ENCODE results near the gene MALT1. TPM values are rescaled to one million over a fixed set of nuclear protein-coding genes. Genes with fewer than 3 reads are reported as not detected.

Gene MALT1
- polyA plus RNA-seq, 3 donors = 18.3 to 24.9 (median 23.8) TPM

GRCh38 chr18:58653814-58654509 lies 17.3 kb upstream of the MALT1 start:
- H3K4me3 Mint-ChIP-seq = no peak overlapping the region
- 40% methylated on average over 1 of the region's 3 CpGs for WGBS (ENCODE audit: insufficient coverage)
- H3K27me3 Mint-ChIP-seq (ENCODE audit: low read depth in 3 of 3) = peaks cover 0 to 2% (median 2%) of the 10 kb centered on the region in 3 donors
- Histone ChIP-seq H3K4me3 (replicated peaks in 1 of 3; ENCODE audit: low read depth in 2 of 3, low read length in 3 of 3) (no peak overlapping the region), H4K20me1 (ENCODE audit: insufficient read depth, low read length) (no peaks in the 10 kb centered on the region), H3K9me3 (replicated peaks in 1 of 2; ENCODE audit: control insufficient read depth in 1 of 2, insufficient read depth in 1 of 2, low read length in 2 of 2) (no peaks in the 10 kb centered on the region), H3K27ac (ENCODE audit: low read depth in 1 of 2, low read length in 2 of 2) (no peak overlapping the region), H3K36me3 (replicated peaks in 1 of 2; ENCODE audit: control insufficient read depth in 1 of 2, insufficient read depth in 2 of 2, low read length in 2 of 2) (no peaks in the 10 kb centered on the region), H3K4me1 (ENCODE audit: control insufficient read depth in 1 of 2, insufficient read depth in 2 of 2, low read length in 2 of 2) (peaks cover 43 to 46% of the 10 kb centered on the region in 2 donors), H3K9ac (ENCODE audit: insufficient read depth, low read length, poor library complexity, severe bottlenecking) (no peak overlapping the region), H2AFZ (ENCODE audit: insufficient read depth, low read depth, low read length, poor library complexity, severe bottlenecking) (no peak overlapping the region), H3K4me2 (replicated peaks; ENCODE audit: extremely low read depth, low read length, poor library complexity, severe bottlenecking) (no peak overlapping the region), H3K27me3 (ENCODE audit: control insufficient read depth in 2 of 2, insufficient read depth in 2 of 2, low read length in 2 of 2) (no peaks in the 10 kb centered on the region), H3K79me2 (ENCODE audit: insufficient read depth, low read length) (no peaks in the 10 kb centered on the region)
- H3K27ac Mint-ChIP-seq = no peak overlapping the region
- peaks cover 0 to 5% (median 0%) of the 10 kb centered on the region in 7 donors for H3K9me3 Mint-ChIP-seq
- intact Hi-C loops (cut with micrococcal nuclease) = no loop called here
- TF ChIP-seq, protein P1, sequence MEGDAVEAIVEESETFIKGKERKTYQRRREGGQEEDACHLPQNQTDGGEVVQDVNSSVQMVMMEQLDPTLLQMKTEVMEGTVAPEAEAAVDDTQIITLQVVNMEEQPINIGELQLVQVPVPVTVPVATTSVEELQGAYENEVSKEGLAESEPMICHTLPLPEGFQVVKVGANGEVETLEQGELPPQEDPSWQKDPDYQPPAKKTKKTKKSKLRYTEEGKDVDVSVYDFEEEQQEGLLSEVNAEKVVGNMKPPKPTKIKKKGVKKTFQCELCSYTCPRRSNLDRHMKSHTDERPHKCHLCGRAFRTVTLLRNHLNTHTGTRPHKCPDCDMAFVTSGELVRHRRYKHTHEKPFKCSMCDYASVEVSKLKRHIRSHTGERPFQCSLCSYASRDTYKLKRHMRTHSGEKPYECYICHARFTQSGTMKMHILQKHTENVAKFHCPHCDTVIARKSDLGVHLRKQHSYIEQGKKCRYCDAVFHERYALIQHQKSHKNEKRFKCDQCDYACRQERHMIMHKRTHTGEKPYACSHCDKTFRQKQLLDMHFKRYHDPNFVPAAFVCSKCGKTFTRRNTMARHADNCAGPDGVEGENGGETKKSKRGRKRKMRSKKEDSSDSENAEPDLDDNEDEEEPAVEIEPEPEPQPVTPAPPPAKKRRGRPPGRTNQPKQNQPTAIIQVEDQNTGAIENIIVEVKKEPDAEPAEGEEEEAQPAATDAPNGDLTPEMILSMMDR (IDR thresholded peaks at IDR 0.05) = no peak
- DNase-seq = no peak
- no peaks in the 10 kb centered on the region for H3K36me3 Mint-ChIP-seq
- H3K4me1 Mint-ChIP-seq = peaks cover 43% of the 10 kb centered on the region

DNA sequence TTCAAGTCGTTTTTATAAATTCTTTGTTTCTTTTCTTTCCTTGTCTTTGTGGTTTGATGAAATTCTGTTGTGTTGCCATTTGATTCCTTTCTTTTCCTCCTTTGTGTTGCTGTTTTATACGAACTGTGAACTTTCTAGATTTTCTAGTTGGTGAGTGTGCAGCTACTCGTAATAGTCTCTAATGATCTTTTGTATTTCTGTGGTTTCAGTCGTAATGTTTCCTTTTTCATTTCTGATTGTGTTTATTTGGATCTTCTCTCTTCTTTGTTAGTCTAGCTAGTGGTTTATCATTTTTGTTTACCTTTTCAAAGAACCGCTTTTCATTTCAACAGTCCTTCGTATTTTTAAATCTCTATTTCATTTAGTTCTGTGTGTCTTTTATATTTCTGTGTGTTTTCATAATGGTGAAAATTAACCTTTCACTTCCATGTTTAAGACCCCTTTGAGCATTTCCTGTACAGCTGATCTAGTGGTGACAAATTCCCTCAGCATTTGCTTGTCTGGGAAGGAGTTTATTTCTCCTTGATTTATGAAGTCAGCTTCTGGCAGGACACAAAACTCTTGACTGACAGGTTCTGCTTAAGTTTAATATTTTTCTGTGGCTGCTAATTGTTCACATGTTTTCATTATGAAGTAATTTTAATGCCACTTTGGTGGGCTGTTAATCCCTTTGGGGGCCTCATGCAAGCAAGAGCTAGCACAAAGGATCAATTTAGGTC lies 16.2 kb upstream of the MALT1 start:
- no peak overlapping the region for H3K27ac ChIP-seq (ENCODE audit: low read depth in 1 of 2, low read length in 2 of 2)
- no peak overlapping the region for H3K4me3 Mint-ChIP-seq
- no peak overlapping the region for H2AFZ ChIP-seq (ENCODE audit: insufficient read depth, low read depth, low read length, poor library complexity, severe bottlenecking)
- H4K20me1 ChIP-seq (ENCODE audit: insufficient read depth, low read length) = no peaks in the 10 kb centered on the region
- TF ChIP-seq, protein P1 (IDR thresholded peaks at IDR 0.05) = no peak
- H3K27ac Mint-ChIP-seq = no peak overlapping the region
- peaks cover 34 to 40% of the 10 kb centered on the region in 2 donors for H3K4me1 ChIP-seq (ENCODE audit: control insufficient read depth in 1 of 2, insufficient read depth in 2 of 2, low read length in 2 of 2)
- DNase-seq = no peak
- 100% methylated on average over 1 of the region's 6 CpGs for WGBS (ENCODE audit: insufficient coverage)
- no peaks in the 10 kb centered on the region for H3K79me2 ChIP-seq (ENCODE audit: insufficient read depth, low read length)
- intact Hi-C loops (cut with micrococcal nuclease) = loop anchor here in 1 of 2 donors (5.0 kb wide), 1 partner anchor 38 kb away; no protein-coding TSS in a partner anchor
- peaks cover 0 to 2% (median 2%) of the 10 kb centered on the region in 3 donors for H3K27me3 Mint-ChIP-seq (ENCODE audit: low read depth in 3 of 3)
- H3K9me3 ChIP-seq (replicated peaks in 1 of 2; ENCODE audit: control insufficient read depth in 1 of 2, insufficient read depth in 1 of 2, low read length in 2 of 2) = no peaks in the 10 kb centered on the region
- peaks cover 41% of the 10 kb centered on the region for H3K4me1 Mint-ChIP-seq
- peaks cover 0 to 5% (median 0%) of the 10 kb centered on the region in 7 donors for H3K9me3 Mint-ChIP-seq
- no peaks in the 10 kb centered on the region for H3K27me3 ChIP-seq (ENCODE audit: control insufficient read depth in 2 of 2, insufficient read depth in 2 of 2, low read length in 2 of 2)
- H3K4me3 ChIP-seq (replicated peaks in 1 of 3; ENCODE audit: low read depth in 2 of 3, low read length in 3 of 3) = no peak overlapping the region
- H3K36me3 ChIP-seq (replicated peaks in 1 of 2; ENCODE audit: control insufficient read depth in 1 of 2, insufficient read depth in 2 of 2, low read length in 2 of 2) = no peaks in the 10 kb centered on the region
- H3K9ac ChIP-seq (ENCODE audit: insufficient read depth, low read length, poor library complexity, severe bottlenecking) = no peak overlapping the region
- H3K4me2 ChIP-seq (replicated peaks; ENCODE audit: extremely low read depth, low read length, poor library complexity, severe bottlenecking) = no peak overlapping the region
- no peaks in the 10 kb centered on the region for H3K36me3 Mint-ChIP-seq

Data from CD14-positive monocyte (primary cell).